22Rv1 (cell line): Measurements from ENCODE around the gene DGAT2L6.

Experiments
- ZFX ChIP-seq: fragments of 450-650 bp; IDR thresholded peaks from 2 replicates; pipeline ENCODE4 v1.6.1; 2017; ENCODE audit warnings: antibody characterized with exemption, borderline replicate concordance
- TF ChIP-seq, protein P1 (sequence below): fragments of 450-650 bp; IDR thresholded peaks from 2 replicates; pipeline ENCODE4 v1.5.1; 2017; ENCODE audit warnings: mild to moderate bottlenecking

GRCh38 chrX:70171624-70172023 is 5.7 kb upstream of the DGAT2L6 start:
- TF ChIP-seq, protein P1, sequence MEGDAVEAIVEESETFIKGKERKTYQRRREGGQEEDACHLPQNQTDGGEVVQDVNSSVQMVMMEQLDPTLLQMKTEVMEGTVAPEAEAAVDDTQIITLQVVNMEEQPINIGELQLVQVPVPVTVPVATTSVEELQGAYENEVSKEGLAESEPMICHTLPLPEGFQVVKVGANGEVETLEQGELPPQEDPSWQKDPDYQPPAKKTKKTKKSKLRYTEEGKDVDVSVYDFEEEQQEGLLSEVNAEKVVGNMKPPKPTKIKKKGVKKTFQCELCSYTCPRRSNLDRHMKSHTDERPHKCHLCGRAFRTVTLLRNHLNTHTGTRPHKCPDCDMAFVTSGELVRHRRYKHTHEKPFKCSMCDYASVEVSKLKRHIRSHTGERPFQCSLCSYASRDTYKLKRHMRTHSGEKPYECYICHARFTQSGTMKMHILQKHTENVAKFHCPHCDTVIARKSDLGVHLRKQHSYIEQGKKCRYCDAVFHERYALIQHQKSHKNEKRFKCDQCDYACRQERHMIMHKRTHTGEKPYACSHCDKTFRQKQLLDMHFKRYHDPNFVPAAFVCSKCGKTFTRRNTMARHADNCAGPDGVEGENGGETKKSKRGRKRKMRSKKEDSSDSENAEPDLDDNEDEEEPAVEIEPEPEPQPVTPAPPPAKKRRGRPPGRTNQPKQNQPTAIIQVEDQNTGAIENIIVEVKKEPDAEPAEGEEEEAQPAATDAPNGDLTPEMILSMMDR: no peak
- TF ChIP-seq ZFX: no peak
